Gastroesophageal sphincter (tissue), 4 donors: ENCODE measurements around the gene ARHGEF19. TPM values are rescaled to one million over a fixed set of nuclear protein-coding genes. Genes with fewer than 3 reads are reported as not detected.

Experiments
- ATAC-seq: fragments of 150-250 bp; one replicate; pipeline ENCODE4 v1.9.1; 2016; ENCODE audit warnings: mild to moderate bottlenecking, moderate library complexity
- H3K27ac ChIP-seq, 4 donors: fragments of 200-600 bp; sonication (generic) in 3 of 4; 1 replicate in 3 of 4; 2 replicates in 1 of 4; pipeline ENCODE4 v1.5.1; 2016 to 2019
- H3K27me3 ChIP-seq: fragments of 200-600 bp; sonication (generic); one replicate; pipeline ENCODE4 v1.5.1; 2019
- H3K36me3 ChIP-seq, 2 donors: fragments of 200-600 bp; sonication (generic); one replicate each; pipeline ENCODE4 v1.5.1; 2019; ENCODE audit warnings: control low read depth in 1 of 2
- H3K4me1 ChIP-seq, 3 donors: fragments of 200-600 bp; sonication (generic); 1 replicate in 2 of 3; 2 replicates in 1 of 3; pipeline ENCODE4 v1.5.1; 2016 to 2019; ENCODE audit warnings: control low read depth in 2 of 3
- H3K4me3 ChIP-seq, 2 donors: fragments of 200-600 bp; sonication (generic); one replicate each; pipeline ENCODE4 v1.5.1; 2019; ENCODE audit warnings: mild to moderate bottlenecking in 1 of 2, moderate library complexity in 1 of 2
- H3K9me3 ChIP-seq, 3 donors: fragments of 200-600 bp; sonication (generic); one replicate each; pipeline ENCODE4 v1.5.1; 2017 to 2019; ENCODE audit warnings: control low read depth in 2 of 3
- CTCF ChIP-seq, 4 experiments: fragments of 200-600 bp in 2 of 4; fragments of 450-650 bp in 2 of 4; sonication (generic) in 1 of 4; IDR thresholded peaks; one replicate each; pipeline ENCODE4 v1.5.1; 2017 to 2019; ENCODE audit warnings: antibody characterized with exemption in 4 of 4, mild to moderate bottlenecking in 2 of 4, moderate library complexity in 2 of 4
- EP300 ChIP-seq: sonication (generic); formaldehyde crosslinking; IDR thresholded peaks from one replicate; pipeline ENCODE4 v1.6.1; 2017; ENCODE audit warnings: antibody characterized with exemption, mild to moderate bottlenecking
- POLR2A ChIP-seq, 2 donors: fragments of 450-650 bp; IDR thresholded peaks; one replicate each; pipeline ENCODE4 v1.6.1; 2017; ENCODE audit warnings: antibody characterized with exemption in 2 of 2, mild to moderate bottlenecking in 2 of 2, moderate library complexity in 1 of 2
- POLR2AphosphoS5 ChIP-seq: sonication (generic); formaldehyde crosslinking; IDR thresholded peaks from one replicate; pipeline ENCODE4 v1.6.1; 2017; ENCODE audit warnings: antibody characterized with exemption
- WGBS, 2 donors: methylation state at CpG; one replicate each; pipeline ENCODE4 v1.1.5; 2018; ENCODE audit warnings: low coverage in 1 of 2; 5-methylcytosine and 5-hydroxymethylcytosine counted together
- total RNA-seq, 4 donors: library from RNA; depleted of rRNA; stranded (reverse); fragments of >200 nt; gene quantifications; one replicate each; pipeline ENCODE4 v1.1.0, GENCODE V29; 2016

Gene ARHGEF19
- total RNA-seq, 4 donors from 2014 or later, result 2.8 to 3.6 (median 3.4) TPM

GRCh38 chr1:16184557-16185303 is 27.7 kb downstream of the ARHGEF19 start:
- Histone ChIP-seq H3K36me3 (no peaks in the 10 kb centered on the region), H3K9me3 (no peaks in the 10 kb centered on the region), H3K4me3 (no peak overlapping the region), H3K27me3 (peaks cover 13% of the 10 kb centered on the region), H3K4me1 (peaks cover 0 to 57% (median 21%) of the 10 kb centered on the region in 3 donors), H3K27ac (peak overlapping the region in 3 of 4 donors; percentile 48 to 91 (median 86))
- no CpG with 5 or more reads among the region's 10 CpGs for WGBS, 2 donors
- TF ChIP-seq EP300, result no peak
- no peak for TF ChIP-seq POLR2AphosphoS5
- TF ChIP-seq POLR2A (IDR thresholded peaks at IDR 0.05), result no peak
- TF ChIP-seq CTCF (IDR thresholded peaks at IDR 0.05), result no peak
- ATAC-seq, result no peak

- no peak for ATAC-seq
- Histone ChIP-seq H3K9me3 (no peaks in the 10 kb centered on the region), H3K4me3 (no peak overlapping the region), H3K4me1 (peaks cover 0 to 55% (median 21%) of the 10 kb centered on the region in 3 donors), H3K36me3 (no peaks in the 10 kb centered on the region), H3K27ac (peak overlapping the region in 3 of 4 donors; percentile 48 to 91 (median 86)), H3K27me3 (peaks cover 8% of the 10 kb centered on the region)
- TF ChIP-seq POLR2A (IDR thresholded peaks at IDR 0.05) (no peak), EP300 (no peak), POLR2AphosphoS5 (no peak), CTCF (IDR thresholded peaks at IDR 0.05) (no peak)
- WGBS, 2 donors, result 75 to 90% methylated on average over 4 of the region's 19 CpGs
Observed at GRCh38 chr1:16183765-16184556, 28.5 kb downstream of the ARHGEF19 start.

GRCh38 chr1:16183179-16183578 is 29.3 kb downstream of the ARHGEF19 start:
- Histone ChIP-seq H3K4me3 (no peak overlapping the region), H3K36me3 (no peaks in the 10 kb centered on the region), H3K27me3 (peaks cover under 1% of the 10 kb centered on the region), H3K4me1 (peaks cover 0 to 56% (median 26%) of the 10 kb centered on the region in 3 donors), H3K27ac (peak overlapping the region in 3 of 4 donors; percentile 2 to 91 (median 86)), H3K9me3 (no peaks in the 10 kb centered on the region)
- TF ChIP-seq POLR2AphosphoS5 (peak; percentile 76), EP300 (no peak), CTCF (IDR thresholded peaks at IDR 0.05) (no peak)
- 63 to 73% methylated on average over 2 to 10 of the region's 13 CpGs for WGBS, 2 donors
- ATAC-seq, result peak; percentile 46

GRCh38 chr1:16181887-16182719 is 30.3 kb downstream of the ARHGEF19 start:
- ATAC-seq, result peak; percentile 96
- H3K9me3 ChIP-seq, result no peaks in the 10 kb centered on the region
- H3K4me1 ChIP-seq, result peaks cover 0 to 59% (median 27%) of the 10 kb centered on the region in 3 donors
- peak overlapping the region; percentile 74 to 93 (median 88) for H3K27ac ChIP-seq
- TF ChIP-seq CTCF (IDR thresholded peaks at IDR 0.05), result no peak
- peak; percentile 83 for TF ChIP-seq POLR2AphosphoS5
- no peak for TF ChIP-seq EP300
- peak in 1 of 2 donors; percentile 34 for TF ChIP-seq POLR2A (IDR thresholded peaks at IDR 0.05)
- H3K27me3 ChIP-seq, result no peaks in the 10 kb centered on the region
- no peaks in the 10 kb centered on the region for H3K36me3 ChIP-seq
- 8 to 25% methylated on average over 4 to 6 of the region's 18 CpGs for WGBS, 2 donors
- H3K4me3 ChIP-seq, result no peak overlapping the region
